ENCODE results near the gene SFXN4. TPM values are rescaled to one million over a fixed set of nuclear protein-coding genes. Genes with fewer than 3 reads are reported as not detected.

The SFXN4 gene
- total and polyA plus RNA-seq, 4 donors = 12.4 to 34.1 (median 24.1) TPM

DNA sequence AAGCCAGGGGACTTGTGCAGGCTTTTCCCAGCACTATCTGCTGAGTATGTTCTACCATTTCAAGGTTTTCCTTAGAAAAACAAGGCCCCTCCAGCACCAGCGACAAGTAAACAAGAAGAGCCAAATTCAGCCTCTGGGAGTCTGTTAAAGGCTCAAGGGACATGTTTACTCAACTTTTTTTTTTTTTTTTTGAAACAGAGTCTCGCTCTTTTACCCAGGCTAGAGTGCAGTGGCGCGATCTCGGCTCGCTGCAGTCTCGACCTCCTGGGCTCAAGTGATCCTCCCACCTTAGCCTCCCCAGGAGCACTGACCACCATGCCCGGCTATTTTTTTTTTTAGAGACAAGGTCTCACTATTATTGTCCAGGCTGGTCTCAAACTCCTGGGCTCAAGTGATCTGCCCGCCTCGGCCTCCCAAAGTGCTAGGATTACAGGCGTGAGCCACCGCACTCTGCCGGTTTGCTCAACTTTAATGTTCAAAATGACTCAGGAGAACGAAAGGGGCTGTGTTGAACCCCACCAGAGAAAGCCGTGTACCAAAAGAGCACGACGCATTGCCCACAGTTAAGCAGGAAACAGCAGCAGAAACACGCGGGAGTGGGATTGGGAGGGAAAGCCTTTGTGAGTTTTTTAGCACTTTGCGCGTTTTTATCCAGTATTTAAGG lies 12.3 kb upstream of the SFXN4 start:
- peak overlapping the region; percentile 91 to 92 for H3K27ac ChIP-seq (ENCODE audit: low read depth in 1 of 2, low read length in 2 of 2)
- no peaks in the 10 kb centered on the region for H3K9me3 ChIP-seq (ENCODE audit: control insufficient read depth in 4 of 4, low read length in 3 of 4)
- H3K4me1 ChIP-seq (ENCODE audit: control insufficient read depth in 4 of 4, insufficient read depth in 4 of 4, low read length in 3 of 4) = peaks cover 3 to 16% (median 9%) of the 10 kb centered on the region in 4 donors
- H3K27me3 ChIP-seq (ENCODE audit: control insufficient read depth in 4 of 4, insufficient read depth in 4 of 4, low read length in 3 of 4) = no peaks in the 10 kb centered on the region
- H3K9ac ChIP-seq (ENCODE audit: low read depth in 1 of 2, low read length in 2 of 2) = peak overlapping the region; percentile 84 to 85
- H3K36me3 ChIP-seq (ENCODE audit: control insufficient read depth in 4 of 4, insufficient read depth in 3 of 4, low read depth in 1 of 4, low read length in 3 of 4) = peaks cover 2 to 17% (median 11%) of the 10 kb centered on the region in 4 donors
- DNase-seq (ENCODE audit: low spot score) = no peak
- H3K4me3 ChIP-seq (ENCODE audit: low read depth in 1 of 3, low read length in 3 of 3) = peak overlapping the region; percentile 80 to 97 (median 84)
- 9% methylated on average over 21 of the region's 21 CpGs for WGBS
- no peak for TF ChIP-seq HNF4G (IDR thresholded peaks at IDR 0.05)
- TF ChIP-seq FOXA1 (IDR thresholded peaks at IDR 0.05) = peak; percentile 57
- TF ChIP-seq YY1 (IDR thresholded peaks at IDR 0.05) = no peak
- TF ChIP-seq, protein P1, sequence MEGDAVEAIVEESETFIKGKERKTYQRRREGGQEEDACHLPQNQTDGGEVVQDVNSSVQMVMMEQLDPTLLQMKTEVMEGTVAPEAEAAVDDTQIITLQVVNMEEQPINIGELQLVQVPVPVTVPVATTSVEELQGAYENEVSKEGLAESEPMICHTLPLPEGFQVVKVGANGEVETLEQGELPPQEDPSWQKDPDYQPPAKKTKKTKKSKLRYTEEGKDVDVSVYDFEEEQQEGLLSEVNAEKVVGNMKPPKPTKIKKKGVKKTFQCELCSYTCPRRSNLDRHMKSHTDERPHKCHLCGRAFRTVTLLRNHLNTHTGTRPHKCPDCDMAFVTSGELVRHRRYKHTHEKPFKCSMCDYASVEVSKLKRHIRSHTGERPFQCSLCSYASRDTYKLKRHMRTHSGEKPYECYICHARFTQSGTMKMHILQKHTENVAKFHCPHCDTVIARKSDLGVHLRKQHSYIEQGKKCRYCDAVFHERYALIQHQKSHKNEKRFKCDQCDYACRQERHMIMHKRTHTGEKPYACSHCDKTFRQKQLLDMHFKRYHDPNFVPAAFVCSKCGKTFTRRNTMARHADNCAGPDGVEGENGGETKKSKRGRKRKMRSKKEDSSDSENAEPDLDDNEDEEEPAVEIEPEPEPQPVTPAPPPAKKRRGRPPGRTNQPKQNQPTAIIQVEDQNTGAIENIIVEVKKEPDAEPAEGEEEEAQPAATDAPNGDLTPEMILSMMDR (IDR thresholded peaks at IDR 0.05; ENCODE audit: low read depth, low read length, missing input control) = no peak
- TF ChIP-seq, protein P2, sequence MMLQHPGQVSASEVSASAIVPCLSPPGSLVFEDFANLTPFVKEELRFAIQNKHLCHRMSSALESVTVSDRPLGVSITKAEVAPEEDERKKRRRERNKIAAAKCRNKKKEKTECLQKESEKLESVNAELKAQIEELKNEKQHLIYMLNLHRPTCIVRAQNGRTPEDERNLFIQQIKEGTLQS (IDR thresholded peaks at IDR 0.05) = no peak
- no peak for TF ChIP-seq TAF1 (conservative IDR thresholded peaks at IDR 0.05)
- TF ChIP-seq SP1 (IDR thresholded peaks at IDR 0.05) = peak; percentile 32
- no peak for TF ChIP-seq JUND (IDR thresholded peaks at IDR 0.05)
- TF ChIP-seq HNF4A (conservative IDR thresholded peaks at IDR 0.05) = peak; percentile 29 to 46
- TF ChIP-seq, protein P3, sequence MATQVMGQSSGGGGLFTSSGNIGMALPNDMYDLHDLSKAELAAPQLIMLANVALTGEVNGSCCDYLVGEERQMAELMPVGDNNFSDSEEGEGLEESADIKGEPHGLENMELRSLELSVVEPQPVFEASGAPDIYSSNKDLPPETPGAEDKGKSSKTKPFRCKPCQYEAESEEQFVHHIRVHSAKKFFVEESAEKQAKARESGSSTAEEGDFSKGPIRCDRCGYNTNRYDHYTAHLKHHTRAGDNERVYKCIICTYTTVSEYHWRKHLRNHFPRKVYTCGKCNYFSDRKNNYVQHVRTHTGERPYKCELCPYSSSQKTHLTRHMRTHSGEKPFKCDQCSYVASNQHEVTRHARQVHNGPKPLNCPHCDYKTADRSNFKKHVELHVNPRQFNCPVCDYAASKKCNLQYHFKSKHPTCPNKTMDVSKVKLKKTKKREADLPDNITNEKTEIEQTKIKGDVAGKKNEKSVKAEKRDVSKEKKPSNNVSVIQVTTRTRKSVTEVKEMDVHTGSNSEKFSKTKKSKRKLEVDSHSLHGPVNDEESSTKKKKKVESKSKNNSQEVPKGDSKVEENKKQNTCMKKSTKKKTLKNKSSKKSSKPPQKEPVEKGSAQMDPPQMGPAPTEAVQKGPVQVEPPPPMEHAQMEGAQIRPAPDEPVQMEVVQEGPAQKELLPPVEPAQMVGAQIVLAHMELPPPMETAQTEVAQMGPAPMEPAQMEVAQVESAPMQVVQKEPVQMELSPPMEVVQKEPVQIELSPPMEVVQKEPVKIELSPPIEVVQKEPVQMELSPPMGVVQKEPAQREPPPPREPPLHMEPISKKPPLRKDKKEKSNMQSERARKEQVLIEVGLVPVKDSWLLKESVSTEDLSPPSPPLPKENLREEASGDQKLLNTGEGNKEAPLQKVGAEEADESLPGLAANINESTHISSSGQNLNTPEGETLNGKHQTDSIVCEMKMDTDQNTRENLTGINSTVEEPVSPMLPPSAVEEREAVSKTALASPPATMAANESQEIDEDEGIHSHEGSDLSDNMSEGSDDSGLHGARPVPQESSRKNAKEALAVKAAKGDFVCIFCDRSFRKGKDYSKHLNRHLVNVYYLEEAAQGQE (IDR thresholded peaks at IDR 0.05) = no peak
- TF ChIP-seq, protein P4, sequence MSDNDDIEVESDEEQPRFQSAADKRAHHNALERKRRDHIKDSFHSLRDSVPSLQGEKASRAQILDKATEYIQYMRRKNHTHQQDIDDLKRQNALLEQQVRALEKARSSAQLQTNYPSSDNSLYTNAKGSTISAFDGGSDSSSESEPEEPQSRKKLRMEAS (IDR thresholded peaks at IDR 0.05) = no peak
- TF ChIP-seq RXRA (IDR thresholded peaks at IDR 0.05) = no peak
- TF ChIP-seq EGR1 (IDR thresholded peaks at IDR 0.05; ENCODE audit: low read depth in 2 of 2) = no peak
- no peak for TF ChIP-seq NR2F2 (IDR thresholded peaks at IDR 0.05)
- TF ChIP-seq, protein P5, sequence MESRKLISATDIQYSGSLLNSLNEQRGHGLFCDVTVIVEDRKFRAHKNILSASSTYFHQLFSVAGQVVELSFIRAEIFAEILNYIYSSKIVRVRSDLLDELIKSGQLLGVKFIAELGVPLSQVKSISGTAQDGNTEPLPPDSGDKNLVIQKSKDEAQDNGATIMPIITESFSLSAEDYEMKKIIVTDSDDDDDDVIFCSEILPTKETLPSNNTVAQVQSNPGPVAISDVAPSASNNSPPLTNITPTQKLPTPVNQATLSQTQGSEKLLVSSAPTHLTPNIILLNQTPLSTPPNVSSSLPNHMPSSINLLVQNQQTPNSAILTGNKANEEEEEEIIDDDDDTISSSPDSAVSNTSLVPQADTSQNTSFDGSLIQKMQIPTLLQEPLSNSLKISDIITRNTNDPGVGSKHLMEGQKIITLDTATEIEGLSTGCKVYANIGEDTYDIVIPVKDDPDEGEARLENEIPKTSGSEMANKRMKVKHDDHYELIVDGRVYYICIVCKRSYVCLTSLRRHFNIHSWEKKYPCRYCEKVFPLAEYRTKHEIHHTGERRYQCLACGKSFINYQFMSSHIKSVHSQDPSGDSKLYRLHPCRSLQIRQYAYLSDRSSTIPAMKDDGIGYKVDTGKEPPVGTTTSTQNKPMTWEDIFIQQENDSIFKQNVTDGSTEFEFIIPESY (IDR thresholded peaks at IDR 0.05) = no peak
- TF ChIP-seq RAD21 (IDR thresholded peaks at IDR 0.05) = no peak
- TF ChIP-seq GABPA (IDR thresholded peaks at IDR 0.05 in 1 of 2, conservative IDR thresholded peaks at IDR 0.05 in 1 of 2) = no peak
- TF ChIP-seq FOXA2 (IDR thresholded peaks at IDR 0.05) = peak; percentile 82
